Gastroesophageal sphincter (tissue), 3 donors: ENCODE measurements around the gene MUCL1.

Source experiments
- EP300 ChIP-seq: sonication (generic); formaldehyde crosslinking; IDR thresholded peaks from one replicate; pipeline ENCODE4 v1.6.1; 2017; ENCODE audit warnings: antibody characterized with exemption, mild to moderate bottlenecking
- POLR2A ChIP-seq, 2 donors: fragments of 450-650 bp; IDR thresholded peaks; one replicate each; pipeline ENCODE4 v1.6.1; 2017; ENCODE audit warnings: antibody characterized with exemption in 2 of 2, mild to moderate bottlenecking in 2 of 2, moderate library complexity in 1 of 2
- POLR2AphosphoS5 ChIP-seq: sonication (generic); formaldehyde crosslinking; IDR thresholded peaks from one replicate; pipeline ENCODE4 v1.6.1; 2017; ENCODE audit warnings: antibody characterized with exemption
- TF ChIP-seq, protein P1 (sequence below), 4 experiments: fragments of 200-600 bp in 2 of 4; fragments of 450-650 bp in 2 of 4; sonication (generic) in 1 of 4; IDR thresholded peaks; one replicate each; pipeline ENCODE4 v1.5.1; 2017 to 2019; ENCODE audit warnings: antibody characterized with exemption in 4 of 4, mild to moderate bottlenecking in 2 of 4, moderate library complexity in 2 of 4

DNA sequence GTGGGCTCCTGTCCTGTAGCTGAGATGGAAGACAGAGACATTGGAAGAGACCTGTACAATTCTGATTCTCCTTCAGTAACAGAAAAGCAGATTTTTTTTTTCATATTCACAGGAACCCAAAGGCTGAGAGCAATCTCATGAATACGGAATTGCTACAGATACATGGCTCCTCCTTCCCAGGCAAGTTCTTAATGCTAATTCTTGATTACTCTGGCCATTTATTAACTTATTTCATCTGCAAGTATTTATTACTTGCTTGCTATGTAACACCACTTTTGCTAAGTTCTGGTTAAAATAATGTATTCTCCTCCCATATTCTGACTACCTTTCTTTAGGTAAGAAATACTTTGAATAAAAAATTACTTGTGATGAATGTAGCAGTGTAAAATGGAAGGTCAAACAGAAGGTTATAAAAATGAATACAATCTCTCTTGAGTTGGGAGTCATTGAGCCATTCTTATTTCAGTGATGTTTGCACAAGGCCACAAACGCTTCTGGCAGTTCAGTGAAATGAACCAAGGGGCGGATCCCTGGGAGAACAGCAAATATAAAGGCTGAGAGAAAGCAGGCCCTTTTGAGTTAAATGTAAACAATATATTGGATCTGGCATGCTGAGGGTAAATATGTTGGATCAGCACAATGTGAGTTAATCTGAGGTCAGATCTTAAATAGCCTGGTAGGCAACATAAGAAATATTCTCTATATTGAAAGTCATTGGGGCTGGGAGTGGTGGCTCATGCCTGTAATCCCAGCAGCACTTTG is 37.6 kb downstream of the MUCL1 start:
- TF ChIP-seq, protein P1, sequence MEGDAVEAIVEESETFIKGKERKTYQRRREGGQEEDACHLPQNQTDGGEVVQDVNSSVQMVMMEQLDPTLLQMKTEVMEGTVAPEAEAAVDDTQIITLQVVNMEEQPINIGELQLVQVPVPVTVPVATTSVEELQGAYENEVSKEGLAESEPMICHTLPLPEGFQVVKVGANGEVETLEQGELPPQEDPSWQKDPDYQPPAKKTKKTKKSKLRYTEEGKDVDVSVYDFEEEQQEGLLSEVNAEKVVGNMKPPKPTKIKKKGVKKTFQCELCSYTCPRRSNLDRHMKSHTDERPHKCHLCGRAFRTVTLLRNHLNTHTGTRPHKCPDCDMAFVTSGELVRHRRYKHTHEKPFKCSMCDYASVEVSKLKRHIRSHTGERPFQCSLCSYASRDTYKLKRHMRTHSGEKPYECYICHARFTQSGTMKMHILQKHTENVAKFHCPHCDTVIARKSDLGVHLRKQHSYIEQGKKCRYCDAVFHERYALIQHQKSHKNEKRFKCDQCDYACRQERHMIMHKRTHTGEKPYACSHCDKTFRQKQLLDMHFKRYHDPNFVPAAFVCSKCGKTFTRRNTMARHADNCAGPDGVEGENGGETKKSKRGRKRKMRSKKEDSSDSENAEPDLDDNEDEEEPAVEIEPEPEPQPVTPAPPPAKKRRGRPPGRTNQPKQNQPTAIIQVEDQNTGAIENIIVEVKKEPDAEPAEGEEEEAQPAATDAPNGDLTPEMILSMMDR (IDR thresholded peaks at IDR 0.05): no peak
- TF ChIP-seq POLR2A (IDR thresholded peaks at IDR 0.05): no peak
- TF ChIP-seq POLR2AphosphoS5: no peak
- no peak for TF ChIP-seq EP300
